Smooth muscle cell (in vitro differentiated cells): ENCODE results near the gene ACTR2. TPM values are rescaled to one million over a fixed set of nuclear protein-coding genes. Genes with fewer than 3 reads are reported as not detected.
"Not testable (repeated sequence)": the region's sequence is repeated elsewhere in the genome, so short reads cannot be mapped to it uniquely, and the experiment has no call there.

Source experiments
- DNase-seq: peaks from one replicate; lab custom pipeline; 2025; ENCODE audit not compliant: unreplicated experiment; lab: John Stamatoyannopoulos, UW
- H2AFZ ChIP-seq: fragments of 200-600 bp; sonication (generic); 2 replicates; pipeline ENCODE4 v1.6.0; 2016; ENCODE audit warnings: antibody characterized with exemption, low read depth, mild to moderate bottlenecking
- H3F3A ChIP-seq: fragments of 200-600 bp; sonication (generic); 2 replicates; pipeline ENCODE4 v1.6.0; 2017; ENCODE audit warnings: antibody characterized with exemption, low read depth
- H3K27ac ChIP-seq: fragments of 200-600 bp; sonication (generic); 2 replicates; pipeline ENCODE4 v1.5.1; 2016; ENCODE audit warnings: low read depth, mild to moderate bottlenecking
- H3K27me3 ChIP-seq: fragments of 200-600 bp; sonication (generic); 2 replicates; pipeline ENCODE4 v1.6.1; 2016; ENCODE audit warnings: low read depth, mild to moderate bottlenecking
- H3K36me3 ChIP-seq: fragments of 200-600 bp; sonication (generic); 2 replicates; pipeline ENCODE4 v1.5.1; 2016; ENCODE audit warnings: low read depth
- H3K4me1 ChIP-seq: fragments of 200-600 bp; sonication (generic); 2 replicates; pipeline ENCODE4 v1.5.1; 2016; ENCODE audit warnings: low read depth
- H3K4me2 ChIP-seq: fragments of 200-600 bp; sonication (generic); 2 replicates; pipeline ENCODE4 v1.6.0; 2016; ENCODE audit warnings: mild to moderate bottlenecking
- H3K4me3 ChIP-seq: fragments of 200-600 bp; sonication (generic); 2 replicates; pipeline ENCODE4 v1.5.1; 2016; ENCODE audit warnings: mild to moderate bottlenecking
- H3K79me2 ChIP-seq: fragments of 200-600 bp; sonication (generic); 2 replicates; pipeline ENCODE4 v1.6.0; 2016; ENCODE audit warnings: low read depth, mild to moderate bottlenecking
- H3K9ac ChIP-seq: fragments of 200-600 bp; sonication (generic); 2 replicates; pipeline ENCODE4 v1.6.0; 2016; ENCODE audit warnings: low read depth
- H3K9me3 ChIP-seq: fragments of 200-600 bp; sonication (generic); replicated peaks from 2 replicates; pipeline ENCODE4 v1.5.1; 2016; ENCODE audit warnings: low read depth
- H4K20me1 ChIP-seq: fragments of 200-600 bp; sonication (generic); 2 replicates; pipeline ENCODE4 v1.6.0; 2016; ENCODE audit warnings: low read depth
- CTCF ChIP-seq: fragments of 200-600 bp; sonication (generic); IDR thresholded peaks from 2 replicates; pipeline ENCODE4 v1.5.1; 2017; ENCODE audit warnings: borderline replicate concordance, mild to moderate bottlenecking, antibody characterized with exemption; ENCODE audit not compliant: insufficient read depth, poor library complexity, severe bottlenecking
- WGBS: methylation state at CpG from one replicate; pipeline ENCODE4 v1.1.7; 2016; ENCODE audit warnings: low lambda C conversion rate; 5-methylcytosine and 5-hydroxymethylcytosine counted together
- polyA plus RNA-seq: library from polyadenylated mRNA; unstranded; fragments of >200 nt; fragmentation: Nextera tagmentation; extraction: Ambion mirVana; gene quantifications from 2 replicates; pipeline ENCODE4 v1.2.1, GENCODE V29; 2016
- total RNA-seq: library from RNA; depleted of rRNA; stranded (reverse); fragments of >200 nt; gene quantifications from 2 replicates; pipeline ENCODE4 v1.2.3, GENCODE V29; 2014

The ACTR2 gene
- total and polyA plus RNA-seq, 2 experiments from 2014 or later, result 108 to 174 TPM

GRCh38 chr2:65313954-65314256 lies 86.3 kb downstream of the ACTR2 start:
- 99% methylated on average over 24 of the region's 24 CpGs for WGBS
- no peaks in the 10 kb centered on the region for H4K20me1 ChIP-seq

GRCh38 chr2:65314801-65315441 lies 87.3 kb downstream of the ACTR2 start:
- Histone ChIP-seq H3K4me1 (no peaks in the 10 kb centered on the region), H4K20me1 (peaks cover 2% of the 10 kb centered on the region), H3K27me3 (no peaks in the 10 kb centered on the region), H2AFZ (no peak overlapping the region), H3K79me2 (no peaks in the 10 kb centered on the region), H3K4me2 (no peak overlapping the region), H3K9ac (no peak overlapping the region), H3F3A (peaks cover 16% of the 10 kb centered on the region), H3K4me3 (no peak overlapping the region), H3K27ac (peak overlapping the region; percentile 70), H3K9me3 (no peaks in the 10 kb centered on the region), H3K36me3 (peaks cover 11% of the 10 kb centered on the region)
- WGBS, result 80% methylated on average over 8 of the region's 8 CpGs
- no peak for DNase-seq
- TF ChIP-seq CTCF, result no peak

More at GRCh38 chr2:65313954-65314256, 86.3 kb downstream of the ACTR2 start:
- no peak overlapping the region for H3K27ac ChIP-seq
- no peaks in the 10 kb centered on the region for H3K79me2 ChIP-seq
- H3K9ac ChIP-seq, result no peak overlapping the region
- no peak overlapping the region for H3K4me3 ChIP-seq
- peaks cover 9% of the 10 kb centered on the region for H3F3A ChIP-seq
- no peak overlapping the region for H3K4me2 ChIP-seq
- TF ChIP-seq CTCF, result no peak
- no peaks in the 10 kb centered on the region for H3K27me3 ChIP-seq
- H3K9me3 ChIP-seq, result no peaks in the 10 kb centered on the region
- no peak for DNase-seq
- H3K36me3 ChIP-seq, result peaks cover 11% of the 10 kb centered on the region
- H3K4me1 ChIP-seq, result no peaks in the 10 kb centered on the region
- no peak overlapping the region for H2AFZ ChIP-seq

DNA sequence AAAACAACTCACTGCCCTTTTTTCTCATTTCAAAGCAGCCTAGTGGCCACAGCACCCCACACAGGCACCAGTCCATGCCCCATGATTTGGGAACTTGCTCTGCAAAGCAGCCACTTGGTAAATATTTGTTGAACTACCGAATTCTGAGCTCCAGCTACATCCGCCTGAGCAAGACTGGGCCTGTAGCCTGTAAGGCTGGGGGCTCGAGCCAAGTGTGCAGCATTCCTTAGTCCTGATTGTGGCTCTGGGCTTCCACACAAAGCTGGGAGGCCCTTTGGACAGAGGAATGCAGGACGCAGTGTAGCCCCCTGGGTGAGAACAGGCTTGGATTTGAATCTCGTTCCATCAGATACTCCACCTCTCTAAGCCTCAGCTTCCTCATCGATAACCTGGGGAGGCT lies 88.4 kb downstream of the ACTR2 start:
- Histone ChIP-seq H3K9me3 (no peaks in the 10 kb centered on the region), H3K27me3 (no peaks in the 10 kb centered on the region), H3K79me2 (no peaks in the 10 kb centered on the region), H3K4me2 (peak overlapping the region; percentile 10), H3K4me1 (peaks cover 8% of the 10 kb centered on the region), H4K20me1 (peaks cover 2% of the 10 kb centered on the region), H2AFZ (no peak overlapping the region), H3K36me3 (peaks cover 11% of the 10 kb centered on the region), H3K9ac (peak overlapping the region; percentile 7), H3K27ac (peak overlapping the region; percentile 70), H3F3A (peaks cover 16% of the 10 kb centered on the region), H3K4me3 (no peak overlapping the region)
- no peak for DNase-seq
- no peak for TF ChIP-seq CTCF
- 65% methylated on average over 6 of the region's 6 CpGs for WGBS

DNA sequence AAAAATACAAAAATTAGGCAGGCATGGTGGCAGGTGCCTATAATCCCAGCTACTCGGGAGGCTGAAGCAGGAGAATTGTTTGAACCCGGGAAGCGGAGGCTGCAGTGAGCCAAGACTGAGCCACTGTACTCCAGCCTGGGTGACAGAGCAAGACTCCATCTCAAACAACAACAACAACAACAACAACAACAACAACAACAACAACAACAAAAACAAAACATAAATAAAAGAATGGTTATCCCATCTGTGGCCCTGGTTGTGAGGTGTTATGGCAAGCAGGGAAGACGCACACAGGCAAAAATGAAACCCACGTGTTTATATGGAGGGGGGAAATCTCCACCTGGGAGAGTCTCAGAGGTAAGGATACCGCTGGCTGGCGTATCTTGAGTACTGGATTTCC lies 89.7 kb downstream of the ACTR2 start:
- not testable (repeated sequence) for H3K4me3 ChIP-seq, H3K9ac ChIP-seq, H3K4me2 ChIP-seq, DNase-seq, H3K79me2 ChIP-seq, H3K36me3 ChIP-seq, H3K4me1 ChIP-seq, H4K20me1 ChIP-seq, H3K9me3 ChIP-seq, H2AFZ ChIP-seq, H3K27ac ChIP-seq, H3K27me3 ChIP-seq
- 92% methylated on average over 7 of the region's 7 CpGs for WGBS
- H3F3A ChIP-seq, result peaks cover 15% of the 10 kb centered on the region
